NCI-H345 treated with DMSO at 0.1 percent for 48 hours (cell line): Measurements from ENCODE around the gene CHAMP1.

ENCODE experiments used
- DNase-seq: peaks from one replicate; lab custom pipeline; 2025; ENCODE audit not compliant: unreplicated experiment; lab: John Stamatoyannopoulos, UW

The CHAMP1 gene, protein sequence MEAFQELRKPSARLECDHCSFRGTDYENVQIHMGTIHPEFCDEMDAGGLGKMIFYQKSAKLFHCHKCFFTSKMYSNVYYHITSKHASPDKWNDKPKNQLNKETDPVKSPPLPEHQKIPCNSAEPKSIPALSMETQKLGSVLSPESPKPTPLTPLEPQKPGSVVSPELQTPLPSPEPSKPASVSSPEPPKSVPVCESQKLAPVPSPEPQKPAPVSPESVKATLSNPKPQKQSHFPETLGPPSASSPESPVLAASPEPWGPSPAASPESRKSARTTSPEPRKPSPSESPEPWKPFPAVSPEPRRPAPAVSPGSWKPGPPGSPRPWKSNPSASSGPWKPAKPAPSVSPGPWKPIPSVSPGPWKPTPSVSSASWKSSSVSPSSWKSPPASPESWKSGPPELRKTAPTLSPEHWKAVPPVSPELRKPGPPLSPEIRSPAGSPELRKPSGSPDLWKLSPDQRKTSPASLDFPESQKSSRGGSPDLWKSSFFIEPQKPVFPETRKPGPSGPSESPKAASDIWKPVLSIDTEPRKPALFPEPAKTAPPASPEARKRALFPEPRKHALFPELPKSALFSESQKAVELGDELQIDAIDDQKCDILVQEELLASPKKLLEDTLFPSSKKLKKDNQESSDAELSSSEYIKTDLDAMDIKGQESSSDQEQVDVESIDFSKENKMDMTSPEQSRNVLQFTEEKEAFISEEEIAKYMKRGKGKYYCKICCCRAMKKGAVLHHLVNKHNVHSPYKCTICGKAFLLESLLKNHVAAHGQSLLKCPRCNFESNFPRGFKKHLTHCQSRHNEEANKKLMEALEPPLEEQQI

DNA sequence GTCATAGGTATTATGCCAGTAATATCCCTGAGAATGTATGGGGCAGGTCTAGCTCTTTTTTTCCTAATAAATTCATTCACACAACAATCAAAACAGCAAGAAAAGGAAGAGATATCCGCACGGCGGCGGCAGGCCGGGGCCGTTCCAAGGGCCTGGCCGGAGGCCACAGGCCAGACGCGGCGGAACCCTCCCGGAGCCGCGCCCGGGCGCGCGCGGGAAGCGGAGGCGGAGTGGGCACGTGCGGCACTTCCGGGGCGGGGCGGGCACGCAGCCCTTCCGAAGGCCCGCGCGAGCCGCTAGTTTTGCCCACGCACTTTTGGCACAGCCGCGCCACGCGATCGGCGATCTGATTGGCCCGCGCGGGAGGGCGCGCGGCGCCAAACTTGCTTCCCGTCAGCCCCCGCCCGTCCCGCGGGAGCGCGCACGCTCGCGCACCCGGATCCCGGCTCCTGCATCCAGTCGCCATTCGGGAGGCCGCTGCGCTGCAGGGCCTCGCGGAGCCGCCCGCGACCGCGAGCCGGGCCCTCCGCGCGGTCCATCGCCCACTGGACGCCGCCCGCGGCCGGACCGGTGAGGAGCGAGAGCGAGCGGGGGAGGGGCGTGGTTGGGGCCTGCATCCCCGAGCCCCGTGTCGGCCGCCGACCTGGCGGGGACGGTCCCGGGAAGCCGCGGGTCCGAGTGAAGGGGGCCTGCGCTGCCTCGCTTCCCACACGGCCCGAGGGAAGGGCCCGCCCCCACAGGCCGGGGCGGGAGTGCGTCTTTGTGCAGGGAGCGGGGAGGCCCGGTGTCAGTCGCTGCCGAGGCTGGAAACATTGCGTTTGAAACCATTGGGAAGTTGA, at the start of gene CHAMP1:
CHAMP1 (plus strand) TSS at position 430 of the 839 bp plus-strand sequence. CDS start 9,340 bp downstream, outside the sequence.
- DNase-seq, result peak; percentile 92

DNA sequence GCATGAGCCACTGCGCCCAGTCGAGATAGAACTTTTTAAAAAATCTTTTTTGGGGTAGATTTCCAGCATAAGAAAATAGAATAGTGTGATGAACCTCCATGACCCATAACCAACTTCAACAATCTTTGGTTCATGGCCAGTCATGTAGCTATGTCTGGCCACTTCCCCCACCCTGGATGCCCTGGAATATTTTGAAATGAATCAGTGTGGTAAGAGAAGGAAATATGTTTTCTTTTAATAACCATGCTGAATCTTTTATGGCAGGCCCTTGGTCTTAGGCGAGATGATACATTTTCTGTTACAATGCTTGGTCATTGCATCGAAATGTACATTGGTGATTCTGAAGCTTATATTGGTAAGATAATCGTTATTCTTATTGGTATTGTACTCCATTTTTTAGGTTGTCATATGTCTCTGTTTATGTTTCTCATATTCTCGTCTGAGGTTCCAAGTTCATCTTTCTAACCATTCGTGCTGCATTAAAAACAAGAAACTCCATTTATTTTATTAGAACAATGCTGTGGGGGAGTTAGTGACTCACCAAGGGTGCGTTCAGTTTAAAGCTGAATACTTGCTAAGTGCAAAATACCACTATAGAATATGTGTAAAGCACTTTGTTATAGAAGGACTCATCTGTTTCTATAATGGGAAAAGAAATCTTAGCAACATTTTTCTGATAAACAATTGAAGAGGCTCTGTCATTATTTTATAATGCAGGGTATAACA, 49.3 kb upstream of the CHAMP1 start:
- DNase-seq, result no peak

DNA sequence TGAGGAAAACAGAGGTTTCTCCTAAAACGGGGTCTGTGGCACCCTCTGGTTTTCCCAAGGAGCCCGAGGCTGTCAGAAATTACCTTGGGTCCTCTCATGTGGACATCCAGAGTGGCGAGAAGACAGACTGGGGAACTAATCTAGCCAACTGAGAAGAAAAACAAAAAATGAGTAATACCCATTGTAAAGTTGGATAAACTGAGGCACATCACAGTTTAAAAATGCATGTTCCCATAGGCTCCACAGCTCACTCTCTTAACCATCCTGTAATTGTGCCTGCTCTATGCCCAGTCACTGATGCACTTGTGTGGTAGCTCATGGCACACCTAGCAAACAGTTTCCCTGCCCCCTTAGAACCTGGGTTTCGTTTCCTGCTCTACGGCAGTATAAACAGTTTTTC, 48.1 kb upstream of the CHAMP1 start:
- DNase-seq, result no peak

DNA sequence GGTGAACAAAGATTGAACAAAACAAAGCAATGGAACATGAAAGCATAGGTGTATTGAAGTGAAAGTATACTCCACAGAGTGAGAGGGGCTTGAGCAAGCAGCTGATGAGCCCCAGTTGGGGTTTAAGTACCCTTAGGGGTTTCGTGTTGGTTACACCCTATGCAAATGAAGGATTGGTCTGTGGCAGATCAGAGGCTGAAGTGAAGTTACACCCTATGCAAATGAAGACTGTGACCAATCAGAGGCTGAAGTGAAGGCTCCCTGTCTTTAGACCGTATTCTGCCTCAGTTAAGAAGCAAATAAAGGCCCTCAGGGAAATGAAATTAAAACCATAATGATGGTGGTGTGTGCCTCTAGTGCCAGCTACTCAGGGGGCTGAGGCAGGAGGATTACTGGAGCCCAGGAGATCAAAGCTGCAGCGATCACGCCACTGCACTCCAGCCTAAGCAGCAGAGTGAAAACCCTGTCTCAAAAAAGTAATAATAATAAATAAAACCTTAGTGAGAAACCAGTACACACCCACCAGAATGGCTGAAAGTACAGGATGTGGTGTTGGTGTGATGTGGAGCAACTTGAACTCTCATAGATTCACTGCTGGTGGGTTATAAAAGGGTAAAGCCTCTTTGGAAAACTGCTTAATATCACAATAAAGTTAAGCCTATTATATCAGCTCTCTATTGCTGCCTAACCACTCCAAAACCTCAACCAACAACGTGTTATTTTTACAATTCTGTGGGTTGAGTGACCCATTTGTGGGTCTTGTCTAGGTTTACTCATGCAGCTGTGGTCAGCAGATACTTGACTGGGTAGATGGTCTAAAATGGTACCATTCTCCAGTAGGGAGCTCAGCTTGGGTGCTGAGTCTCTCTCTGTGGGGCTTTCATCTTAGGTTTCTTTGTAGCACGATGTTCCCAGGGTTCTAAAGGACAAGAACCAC, 45.7 kb upstream of the CHAMP1 start:
- DNase-seq, result no peak

DNA sequence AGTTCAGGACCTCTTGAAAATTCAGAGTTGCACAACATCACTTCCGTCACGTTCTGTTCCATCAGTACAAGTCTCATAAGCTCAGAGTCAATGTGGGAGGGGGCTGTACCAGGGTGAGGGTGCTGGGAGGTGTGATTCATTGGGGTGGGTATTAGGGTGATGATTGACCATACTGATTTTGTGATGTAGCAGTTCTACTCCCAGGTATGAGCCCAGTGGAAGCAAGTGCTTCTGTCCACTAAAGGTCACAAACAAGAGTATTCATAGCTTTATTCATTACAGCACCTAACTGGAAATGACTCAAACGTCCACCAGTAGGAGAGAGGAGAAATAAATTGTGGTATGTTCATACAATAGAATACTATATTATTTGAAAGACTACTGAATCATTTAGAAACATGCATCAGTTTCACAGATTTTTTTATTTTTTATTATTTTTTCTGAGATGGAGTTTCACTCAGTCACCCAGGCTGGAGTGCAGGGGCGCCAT, 45.0 kb upstream of the CHAMP1 start:
- DNase-seq, result no peak

DNA sequence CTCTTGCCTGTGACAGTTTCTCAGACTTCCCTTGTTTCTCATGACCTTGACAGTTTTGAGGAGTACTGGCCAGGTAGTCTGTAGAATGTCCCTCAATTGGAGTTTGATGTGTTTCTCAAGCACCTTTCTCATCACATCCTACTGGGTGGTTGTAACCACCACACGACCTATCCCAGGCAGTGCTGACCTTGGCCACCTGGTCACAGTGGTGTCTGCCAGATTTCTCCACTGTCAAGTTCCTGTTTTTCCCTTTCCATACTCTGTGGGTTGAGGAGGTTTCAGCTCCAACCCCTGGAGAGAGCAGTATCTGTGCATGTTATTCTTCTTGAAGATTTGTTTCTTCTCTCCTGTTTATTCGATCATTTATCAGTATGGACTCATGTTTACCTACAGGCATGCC, 41.3 kb upstream of the CHAMP1 start:
- no peak for DNase-seq

DNA sequence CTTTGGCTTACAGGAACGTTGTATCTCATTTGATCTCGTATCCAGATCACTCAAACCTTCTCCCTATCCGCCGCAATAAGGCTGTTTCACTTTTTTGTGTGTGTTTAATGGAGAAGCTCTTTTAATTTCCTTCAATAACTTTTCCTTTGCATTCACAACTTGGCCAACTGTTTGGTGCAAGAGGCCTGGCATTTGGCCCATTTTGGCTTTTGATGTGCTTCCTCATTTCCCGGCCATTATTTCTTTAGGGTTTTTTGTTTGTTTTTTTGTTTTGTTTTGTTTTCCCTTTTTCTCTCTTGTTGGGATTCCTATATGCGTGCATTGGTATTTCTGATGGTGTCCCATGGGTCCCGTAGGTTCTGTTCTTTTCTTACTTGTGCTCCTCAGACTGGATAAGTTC, 39.0 kb upstream of the CHAMP1 start:
- no peak for DNase-seq

DNA sequence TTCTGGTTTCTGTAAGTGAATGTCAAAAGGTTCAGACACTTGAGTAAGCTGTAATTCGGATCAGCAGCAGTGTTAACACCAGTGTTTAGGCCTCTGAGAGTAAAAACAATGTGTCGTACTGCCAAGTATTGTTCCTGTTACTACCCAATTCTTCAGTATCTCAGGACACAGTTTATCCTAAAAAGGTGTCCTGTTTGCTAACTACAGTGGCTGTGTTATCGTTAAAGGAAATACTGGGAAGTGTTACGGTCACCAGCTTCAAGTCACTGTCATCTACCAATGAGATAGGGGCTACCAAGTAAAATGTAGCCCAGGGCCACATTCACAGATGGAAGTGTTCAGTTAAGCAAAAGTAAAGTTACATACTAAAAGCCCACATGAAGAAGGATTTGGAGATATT, 35.2 kb upstream of the CHAMP1 start:
- DNase-seq, result no peak

DNA sequence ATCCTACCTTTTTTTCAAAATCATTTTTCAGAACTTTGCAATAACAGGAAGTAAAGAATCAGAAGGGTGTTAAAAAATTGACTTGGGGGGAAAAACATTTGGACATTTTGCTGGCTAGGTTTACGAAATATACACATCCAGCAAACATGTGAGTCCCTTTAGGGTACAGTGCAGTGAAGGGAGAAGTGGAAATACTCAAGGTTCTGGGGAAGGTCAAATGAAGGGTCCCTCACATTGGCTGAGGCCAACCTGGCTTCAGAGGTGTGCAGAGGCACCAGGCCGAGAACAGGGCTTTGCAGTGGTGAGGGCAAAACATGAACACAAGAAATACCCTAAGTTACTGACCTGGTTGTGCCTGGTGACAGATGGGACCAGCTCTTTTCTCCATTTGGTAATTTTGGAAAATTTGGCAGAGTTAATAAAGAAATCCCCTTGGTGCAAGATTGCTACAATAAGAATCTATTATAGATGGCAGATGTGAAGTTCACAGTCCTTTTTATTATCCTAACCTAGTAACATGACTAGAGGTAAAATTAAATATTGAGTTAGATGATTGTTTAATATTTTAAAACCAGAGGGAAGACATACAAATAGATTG, 34.4 kb upstream of the CHAMP1 start:
- no peak for DNase-seq

DNA sequence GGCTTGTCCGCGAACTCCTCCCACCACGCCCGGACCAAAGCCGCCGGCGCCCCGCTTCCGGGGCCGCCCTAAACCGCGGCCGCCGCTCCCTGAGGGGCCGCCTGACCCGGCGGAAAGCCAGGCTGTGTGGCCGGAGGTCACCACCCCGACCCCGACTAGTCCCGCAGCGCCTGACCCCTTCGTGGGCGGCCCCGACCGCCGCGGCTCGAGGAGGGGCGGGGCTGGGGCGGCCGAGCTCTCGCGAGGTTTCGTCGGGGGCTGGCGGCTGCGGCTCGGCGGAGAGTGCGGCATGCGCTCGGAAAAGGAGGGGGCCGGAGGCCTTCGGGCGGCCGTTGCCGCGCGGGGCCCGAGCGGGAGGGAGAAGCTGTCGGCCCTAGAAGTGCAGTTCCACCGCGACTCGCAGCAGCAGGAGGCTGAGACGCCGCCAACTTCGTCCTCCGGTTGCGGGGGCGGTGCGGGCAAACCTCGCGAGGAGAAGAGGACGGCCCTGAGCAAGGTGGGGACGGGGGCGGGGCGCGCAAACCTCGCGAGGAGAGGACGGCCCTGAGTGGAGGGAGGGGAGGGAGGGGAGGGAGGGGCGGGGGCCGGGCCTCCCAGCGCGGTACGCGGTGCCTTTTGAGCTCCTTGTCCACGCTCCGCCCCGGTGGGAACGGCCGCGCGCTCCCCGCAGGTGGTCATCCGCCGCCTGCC, 32.8 kb upstream of the CHAMP1 start, which contains the start of gene UPF3A:
UPF3A (plus strand) TSS at position 251 of the 690 bp plus-strand sequence; CDS start at position 290, 39 bp downstream.
- peak; percentile 58 for DNase-seq

DNA sequence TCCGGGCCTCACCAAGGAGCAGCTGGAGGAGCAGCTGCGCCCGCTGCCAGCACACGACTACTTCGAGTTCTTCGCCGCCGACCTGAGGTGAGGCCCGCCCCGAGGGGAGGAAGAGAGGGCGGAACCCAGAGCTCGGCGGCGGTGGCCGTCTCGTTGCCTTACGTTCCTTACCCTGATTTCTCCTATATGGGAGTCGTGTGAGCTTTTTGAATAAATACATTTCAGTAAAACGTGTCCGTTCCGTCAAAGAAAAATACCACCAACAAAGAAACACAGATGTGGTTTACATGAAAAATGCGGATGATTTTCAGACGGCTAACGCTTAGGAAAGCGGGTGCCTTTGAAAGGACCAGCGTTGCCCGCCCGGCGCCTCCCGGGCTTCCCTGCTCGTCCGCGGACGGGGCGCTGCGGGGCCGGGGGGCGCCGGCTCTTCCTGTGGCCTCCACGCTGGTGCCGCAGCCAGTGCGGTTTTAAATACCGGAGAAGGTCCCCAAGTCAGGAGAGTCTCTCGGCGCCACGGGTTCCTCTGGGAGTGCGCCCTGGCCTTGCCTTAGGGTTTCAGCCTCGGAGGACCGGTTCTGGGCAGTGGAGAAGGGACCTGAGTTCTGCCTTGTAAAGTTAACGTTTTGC, 32.1 kb upstream of the CHAMP1 start:
- peak; percentile 56 for DNase-seq

DNA sequence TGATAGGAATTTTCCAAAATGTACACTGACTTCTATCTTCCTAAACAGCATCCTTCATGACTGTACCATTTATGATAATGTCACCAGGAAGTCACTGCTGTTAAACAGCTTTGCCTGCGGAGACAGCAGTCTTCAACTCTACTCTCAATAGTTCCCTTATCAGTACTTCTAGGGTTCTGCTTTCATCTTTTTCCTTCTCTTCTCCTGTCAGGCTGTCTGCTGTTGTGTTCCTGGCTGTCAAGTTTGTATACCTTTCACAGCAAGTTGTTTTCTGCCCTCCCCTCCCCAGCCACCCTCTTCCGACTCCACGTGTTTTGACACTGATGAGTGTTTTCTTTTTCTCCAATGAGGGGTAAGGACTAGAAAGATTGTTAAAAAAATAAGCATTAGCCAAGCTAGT, 30.7 kb upstream of the CHAMP1 start:
- no peak for DNase-seq

DNA sequence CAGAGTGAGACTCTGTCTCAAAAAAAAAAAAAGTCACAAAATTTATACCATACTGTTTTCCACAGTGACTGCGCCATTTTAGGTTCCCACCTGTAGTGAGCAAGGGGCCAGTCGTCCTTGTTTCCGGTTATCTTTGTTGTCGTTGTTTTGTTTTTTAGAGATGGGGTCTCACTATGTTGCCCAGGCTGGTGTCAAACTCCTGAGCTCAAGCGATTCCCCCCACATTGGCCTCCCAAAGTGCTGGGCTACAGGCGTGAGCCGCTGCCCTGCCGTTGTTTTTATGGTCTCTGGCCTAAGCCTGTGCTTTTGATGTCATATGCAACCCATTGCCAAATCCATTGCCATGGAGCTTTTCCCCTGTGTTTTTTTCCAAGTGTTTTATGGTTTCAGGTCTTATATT, 29.6 kb upstream of the CHAMP1 start:
- DNase-seq, result no peak

DNA sequence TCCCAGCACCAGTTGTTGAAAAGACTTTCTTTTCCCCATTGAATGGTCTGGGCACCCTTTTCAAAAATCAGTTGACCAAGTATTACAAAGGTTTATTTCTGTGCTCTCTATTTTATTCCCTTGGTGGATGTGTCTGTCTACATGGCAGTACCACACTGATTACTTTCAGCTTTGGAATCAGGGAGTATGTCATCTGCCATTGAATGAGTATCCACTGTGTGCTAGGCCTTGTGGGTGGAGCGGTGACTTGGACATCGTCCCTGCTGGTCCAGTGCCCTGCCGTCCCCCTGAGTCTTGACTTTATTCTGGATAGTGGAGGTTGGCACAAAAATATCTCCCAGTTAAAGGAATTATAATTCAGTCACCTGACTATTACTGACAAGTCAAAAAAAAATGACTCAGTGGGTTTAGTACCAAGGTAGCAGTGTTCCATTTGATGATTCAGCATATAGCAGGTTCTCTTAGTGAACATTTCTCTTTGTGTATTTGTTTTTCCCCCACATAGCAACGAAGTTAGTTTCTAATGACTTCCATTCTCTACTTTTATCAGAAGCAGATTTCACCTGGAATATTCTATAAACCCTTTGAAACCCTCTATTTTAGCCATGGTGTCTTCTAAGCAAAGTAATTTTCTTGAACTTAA, 29.0 kb upstream of the CHAMP1 start:
- no peak for DNase-seq

DNA sequence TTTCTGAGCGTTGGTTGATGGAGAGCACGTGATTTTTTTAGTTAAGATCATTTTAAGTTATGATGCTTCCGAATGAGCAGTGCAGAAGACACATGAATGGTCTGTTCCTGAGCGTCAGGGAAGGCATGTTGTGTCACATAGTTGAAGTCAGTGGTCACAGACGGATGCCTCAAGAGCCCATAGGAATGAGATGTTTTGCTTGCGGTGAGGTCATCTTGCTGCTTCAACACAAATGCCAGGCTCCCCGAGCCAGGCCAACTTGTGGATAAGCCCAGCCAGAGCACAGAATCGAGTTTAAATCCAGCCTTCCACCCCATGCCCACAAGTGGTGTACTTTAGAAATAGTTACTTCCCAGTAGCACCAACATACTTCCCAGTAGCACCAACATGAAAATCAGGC, 27.5 kb upstream of the CHAMP1 start:
- DNase-seq, result no peak

DNA sequence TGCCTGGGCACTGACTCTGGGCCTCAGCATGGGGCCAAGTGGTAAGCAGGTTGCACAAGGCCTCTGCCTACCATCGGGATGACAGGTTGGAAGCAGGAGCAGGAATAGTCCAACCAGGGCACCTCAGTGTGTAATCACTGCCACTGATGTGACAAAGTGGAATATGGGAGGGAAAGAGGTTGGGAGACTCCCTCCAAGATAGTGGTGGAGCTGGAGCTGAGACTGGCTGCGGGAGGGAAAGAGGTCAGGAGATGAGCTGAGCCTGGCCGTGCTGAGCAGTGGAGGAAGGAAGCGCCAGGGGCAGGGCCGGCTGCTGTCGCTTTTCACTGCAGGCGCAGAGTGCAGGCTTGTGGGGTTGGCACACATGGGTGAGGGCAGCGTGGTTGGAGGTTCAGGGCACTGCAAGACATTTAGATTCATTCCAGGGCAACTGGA, 26.1 kb upstream of the CHAMP1 start:
- DNase-seq, result no peak

DNA sequence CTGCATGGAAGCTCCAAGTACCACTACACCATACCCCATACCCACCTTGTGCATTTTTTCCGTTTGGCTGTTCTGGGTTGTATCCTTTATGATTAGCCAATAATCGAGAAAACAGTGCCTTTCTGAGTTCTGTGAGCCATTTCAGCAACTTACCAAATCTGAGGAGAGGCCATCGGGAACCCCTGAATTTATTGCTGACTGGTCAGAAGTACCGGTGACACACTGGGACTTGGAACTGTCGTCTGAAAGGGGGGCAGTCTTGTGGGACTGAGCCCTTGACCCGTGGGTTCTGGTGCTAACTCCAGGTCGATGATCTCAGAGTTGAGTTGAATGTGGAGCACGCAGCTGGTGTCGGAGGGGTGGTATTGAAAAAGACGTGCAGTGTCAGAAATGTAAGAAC, 17.9 kb upstream of the CHAMP1 start:
- no peak for DNase-seq
